ENCODE measurements around the gene PPM1N. TPM values are rescaled to one million over a fixed set of nuclear protein-coding genes. Genes with fewer than 3 reads are reported as not detected.

Gene PPM1N
- polyA plus RNA-seq, 1 experiment, result 1.2 TPM

GRCh38 chr19:45462174-45462573, 36.1 kb upstream of the PPM1N start:
- H3K36me3 ChIP-seq (ENCODE audit: control insufficient read depth, insufficient read depth, low read length), result no peaks in the 10 kb centered on the region
- H3K27me3 ChIP-seq (ENCODE audit: control insufficient read depth, insufficient read depth, low read length), result no peaks in the 10 kb centered on the region
- TF ChIP-seq CTCF (IDR thresholded peaks at IDR 0.05; ENCODE audit: insufficient read depth, low read depth, low read length), result no peak
- CTCF ChIA-PET, result interaction anchor here (0.6 to 2.4 kb wide), 7 partner anchors 11 to 230 kb away, joined by 3 to 12 read pairs (median 4); partner anchors contain the start of gene QPCTL
- no peak for DNase-seq (ENCODE audit: low read depth)
- no peak overlapping the region for H3K4me3 ChIP-seq (ENCODE audit: low read depth, low read length)
- POLR2A ChIA-PET, result no interaction called here

- POLR2A ChIA-PET, result no interaction called here
- no peak for TF ChIP-seq CTCF (IDR thresholded peaks at IDR 0.05; ENCODE audit: insufficient read depth, low read depth, low read length)
- DNase-seq (ENCODE audit: low read depth), result no peak
- Histone ChIP-seq H3K4me3 (ENCODE audit: low read depth, low read length) (no peak overlapping the region), H3K36me3 (ENCODE audit: control insufficient read depth, insufficient read depth, low read length) (no peaks in the 10 kb centered on the region), H3K27me3 (ENCODE audit: control insufficient read depth, insufficient read depth, low read length) (no peaks in the 10 kb centered on the region)
- CTCF ChIA-PET, result interaction anchor here (1.5 to 2.4 kb wide), 2 partner anchors 10 to 24 kb away, joined by 6 to 12 read pairs; no protein-coding TSS in a partner anchor
Observed at GRCh38 chr19:45463241-45463640, 35.0 kb upstream of the PPM1N start.

- no peak for TF ChIP-seq CTCF (IDR thresholded peaks at IDR 0.05; ENCODE audit: insufficient read depth, low read depth, low read length)
- no peak for DNase-seq (ENCODE audit: low read depth)
- Histone ChIP-seq H3K36me3 (ENCODE audit: control insufficient read depth, insufficient read depth, low read length) (no peaks in the 10 kb centered on the region), H3K27me3 (ENCODE audit: control insufficient read depth, insufficient read depth, low read length) (no peaks in the 10 kb centered on the region), H3K4me3 (ENCODE audit: low read depth, low read length) (no peak overlapping the region)
- ChIA-PET CTCF (interaction anchor here (0.9 to 1.0 kb wide), 2 partner anchors 9 to 15 kb away, joined by 4 read pairs; no protein-coding TSS in a partner anchor), POLR2A (no interaction called here)
Observed at GRCh38 chr19:45464274-45464673, 34.0 kb upstream of the PPM1N start.

- no peak for DNase-seq (ENCODE audit: low read depth)
- ChIA-PET POLR2A (no interaction called here), CTCF (interaction anchor here (0.9 to 1.0 kb wide), 2 partner anchors 9 to 14 kb away, joined by 4 read pairs; no protein-coding TSS in a partner anchor)
- Histone ChIP-seq H3K27me3 (ENCODE audit: control insufficient read depth, insufficient read depth, low read length) (no peaks in the 10 kb centered on the region), H3K36me3 (ENCODE audit: control insufficient read depth, insufficient read depth, low read length) (no peaks in the 10 kb centered on the region), H3K4me3 (ENCODE audit: low read depth, low read length) (no peak overlapping the region)
- no peak for TF ChIP-seq CTCF (IDR thresholded peaks at IDR 0.05; ENCODE audit: insufficient read depth, low read depth, low read length)
Observed at GRCh38 chr19:45464852-45465441, 33.3 kb upstream of the PPM1N start.

- H3K27me3 ChIP-seq (ENCODE audit: control insufficient read depth, insufficient read depth, low read length), result no peaks in the 10 kb centered on the region
- H3K36me3 ChIP-seq (ENCODE audit: control insufficient read depth, insufficient read depth, low read length), result no peaks in the 10 kb centered on the region
- ChIA-PET CTCF (interaction anchor here (0.6 to 4.7 kb wide), 5 partner anchors 11 to 226 kb away, joined by 3 to 64 read pairs (median 22); partner anchors contain the start of gene QPCTL), POLR2A (interaction anchor here (0.6 to 1.5 kb wide), 3 partner anchors 11 to 125 kb away, joined by 3 to 11 read pairs (median 5); no protein-coding TSS in a partner anchor)
- TF ChIP-seq CTCF (IDR thresholded peaks at IDR 0.05; ENCODE audit: insufficient read depth, low read depth, low read length), result no peak
- H3K4me3 ChIP-seq (ENCODE audit: low read depth, low read length), result peak overlapping the region; percentile 77
- DNase-seq (ENCODE audit: low read depth), result no peak
Observed at GRCh38 chr19:45467115-45467455, 31.2 kb upstream of the PPM1N start.
